Subcutaneous adipose tissue (tissue), 4 donors: Measurements from ENCODE around the gene DDO. TPM values are rescaled to one million over a fixed set of nuclear protein-coding genes. Genes with fewer than 3 reads are reported as not detected.

Experiments
- CTCF ChIP-seq: fragments of 450-650 bp; IDR thresholded peaks from one replicate; pipeline ENCODE4 v1.5.1; 2016; ENCODE audit warnings: low read depth, mild to moderate bottlenecking, control low read depth, antibody characterized with exemption, moderate library complexity
- total RNA-seq, 4 donors: library from RNA; depleted of rRNA; stranded (reverse); fragments of >200 nt; gene quantifications; one replicate each; pipeline ENCODE4 v1.1.0, GENCODE V29; 2016

Gene DDO
- total RNA-seq, 4 donors from 2014 or later: 1.3 to 5.6 (median 2.2) TPM

GRCh38 chr6:110448846-110449540 lies 33.6 kb upstream of the DDO start:
- TF ChIP-seq CTCF: no peak

GRCh38 chr6:110447761-110448160 lies 32.4 kb upstream of the DDO start:
- TF ChIP-seq CTCF: no peak

GRCh38 chr6:110446405-110446804 lies 31.0 kb upstream of the DDO start:
- no peak for TF ChIP-seq CTCF

GRCh38 chr6:110440026-110440425 lies 24.7 kb upstream of the DDO start:
- TF ChIP-seq CTCF: no peak

- no peak for TF ChIP-seq CTCF
Measured at GRCh38 chr6:110439356-110439755, 24.0 kb upstream of the DDO start.

- no peak for TF ChIP-seq CTCF
Measured at GRCh38 chr6:110434961-110435602, 19.7 kb upstream of the DDO start.

GRCh38 chr6:110432285-110432900 lies 17.0 kb upstream of the DDO start:
- no peak for TF ChIP-seq CTCF
